Mucosa of gallbladder (tissue), 1 donor: ENCODE results near the gene KMT5C. TPM values are rescaled to one million over a fixed set of nuclear protein-coding genes. Genes with fewer than 3 reads are reported as not detected.

Source experiments
- DNase-seq: peaks from one replicate; pipeline ENCODE4 v3.0.0-alpha.2; 2020; ENCODE audit warnings: low spot score
- total RNA-seq: library from RNA; stranded (reverse); gene quantifications from one replicate; pipeline ENCODE4 v1.2.1, GENCODE V29; 2021
- donor health status: DM: no; HTN: no; CAD: no.

The KMT5C gene
- total RNA-seq, 1 donor from 2014 or later: 24.9 TPM

DNA sequence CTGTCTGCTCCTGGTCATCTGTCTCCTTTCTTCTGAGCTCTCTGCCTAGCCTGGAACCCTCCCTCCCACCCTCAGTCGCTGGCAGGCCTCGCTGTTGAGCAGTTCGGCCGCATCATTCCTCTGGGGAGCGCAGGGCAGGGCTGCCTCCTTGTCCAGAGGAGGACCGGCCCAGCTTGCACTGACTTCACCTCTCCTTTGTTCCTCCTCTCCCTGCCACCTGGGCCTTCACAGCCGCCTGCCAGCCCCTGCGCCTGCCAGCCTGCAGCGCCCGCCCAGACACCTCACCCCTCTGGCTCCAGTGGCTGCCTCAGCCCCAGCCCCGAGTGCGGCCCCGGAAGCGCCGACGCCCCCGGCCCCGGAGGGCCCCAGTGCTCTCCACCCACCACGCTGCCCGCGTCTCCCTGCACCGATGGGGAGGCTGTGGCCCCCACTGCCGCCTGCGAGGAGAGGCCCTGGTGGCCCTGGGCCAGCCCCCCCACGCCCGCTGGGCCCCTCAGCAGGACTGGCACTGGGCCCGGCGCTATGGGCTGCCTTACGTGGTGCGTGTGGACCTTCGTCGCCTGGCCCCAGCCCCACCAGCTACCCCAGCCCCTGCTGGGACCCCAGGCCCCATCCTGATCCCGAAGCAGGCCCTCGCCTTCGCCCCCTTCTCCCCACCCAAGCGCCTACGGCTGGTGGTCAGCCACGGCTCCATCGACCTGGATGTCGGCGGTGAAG lies 7.2 kb downstream of the KMT5C start:
- no peak for DNase-seq

DNA sequence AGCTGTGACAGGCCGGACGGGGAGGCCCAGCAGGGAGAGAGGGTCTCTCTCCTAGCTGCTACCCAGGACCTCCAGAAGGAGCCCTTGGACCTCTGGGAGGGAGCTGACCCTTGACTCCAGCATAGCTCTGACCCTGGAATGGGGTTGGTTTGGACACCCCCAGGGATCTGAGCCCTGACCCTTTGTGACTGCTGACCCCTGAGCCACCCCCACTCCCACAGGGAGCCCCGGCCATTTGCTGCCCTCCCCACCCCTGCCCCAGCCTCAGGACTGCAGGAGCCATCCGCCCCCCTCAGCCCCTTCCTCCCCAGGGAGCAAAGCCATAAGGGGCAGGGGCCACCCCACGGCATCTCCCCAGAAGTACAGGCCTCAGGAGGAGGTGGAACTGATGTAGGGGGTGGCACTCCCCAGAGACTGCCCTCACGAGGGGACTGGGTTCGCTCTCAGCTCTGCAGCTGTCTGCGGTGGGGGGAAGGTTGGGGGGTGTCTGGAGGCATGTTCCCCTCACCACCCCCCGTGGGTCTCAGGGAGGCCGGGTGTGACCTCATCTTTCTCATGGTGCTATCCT lies 7.8 kb downstream of the KMT5C start:
- DNase-seq: no peak

DNA sequence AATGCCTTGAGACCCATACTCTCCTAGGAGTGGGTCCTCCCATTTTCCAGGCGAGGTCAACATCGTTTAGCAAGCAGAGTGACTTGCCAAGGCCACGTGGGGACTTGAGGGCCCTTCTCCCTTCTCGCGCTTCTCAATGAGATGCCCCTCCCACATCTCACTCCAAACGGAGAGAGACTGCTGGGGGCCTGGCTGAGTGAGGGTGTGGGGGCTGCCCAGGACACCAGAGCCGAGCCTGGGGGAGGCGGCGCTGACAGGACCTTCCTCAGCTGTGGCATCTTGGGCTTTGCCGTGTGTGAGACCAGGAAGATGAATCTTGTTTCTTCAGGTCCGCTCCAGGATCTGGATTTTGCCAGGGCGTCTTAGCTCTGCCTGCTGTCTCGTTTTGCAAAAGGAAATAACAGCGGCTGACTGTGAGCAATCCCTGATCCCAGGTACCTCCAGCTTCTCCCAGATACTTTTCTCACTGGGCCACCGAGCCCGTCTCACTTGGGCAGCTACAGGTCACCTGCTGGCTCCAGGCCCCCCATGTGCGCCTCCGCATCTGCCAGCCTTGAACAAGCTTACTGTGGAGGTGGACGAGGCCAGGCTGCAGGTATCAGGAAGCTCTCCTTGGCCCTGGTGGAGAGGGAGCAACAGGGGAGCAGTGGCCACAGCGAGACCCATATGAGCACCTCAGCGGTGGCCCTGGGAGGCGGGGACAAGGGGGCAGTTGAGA lies 8.8 kb downstream of the KMT5C start:
- no peak for DNase-seq

DNA sequence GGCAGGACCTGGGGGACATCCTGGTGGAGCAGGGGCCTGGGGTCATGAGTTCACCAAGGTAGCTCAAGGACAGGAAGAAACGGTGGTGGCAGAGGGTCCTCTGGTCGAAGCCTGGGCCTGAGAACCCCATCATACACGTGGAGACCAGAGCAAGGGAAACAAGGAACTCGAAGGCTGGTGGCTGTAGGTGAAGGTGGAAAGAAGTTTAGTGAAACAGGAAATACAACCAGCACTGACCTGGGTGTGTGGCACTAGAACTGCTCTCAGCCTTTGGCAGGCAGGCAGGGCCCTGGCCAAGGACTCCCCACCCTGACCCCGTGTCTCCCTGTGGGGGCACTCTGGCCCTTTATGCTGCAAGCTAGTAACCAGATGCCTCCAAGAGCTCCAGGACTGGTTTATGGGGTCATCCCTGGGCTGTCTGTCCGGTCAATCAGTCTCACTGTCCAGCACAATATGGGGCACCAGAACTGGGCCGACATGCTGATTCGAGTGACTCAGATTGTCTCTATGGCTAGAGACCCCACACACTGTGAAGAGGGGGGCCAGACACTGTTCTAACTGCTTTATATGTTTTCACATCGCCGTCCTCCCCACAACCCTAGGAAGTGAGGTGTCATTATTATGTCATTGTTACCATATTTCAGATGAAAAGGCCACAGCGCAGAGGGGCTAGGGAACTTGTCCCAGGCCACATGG lies 11.1 kb downstream of the KMT5C start:
- DNase-seq: no peak

DNA sequence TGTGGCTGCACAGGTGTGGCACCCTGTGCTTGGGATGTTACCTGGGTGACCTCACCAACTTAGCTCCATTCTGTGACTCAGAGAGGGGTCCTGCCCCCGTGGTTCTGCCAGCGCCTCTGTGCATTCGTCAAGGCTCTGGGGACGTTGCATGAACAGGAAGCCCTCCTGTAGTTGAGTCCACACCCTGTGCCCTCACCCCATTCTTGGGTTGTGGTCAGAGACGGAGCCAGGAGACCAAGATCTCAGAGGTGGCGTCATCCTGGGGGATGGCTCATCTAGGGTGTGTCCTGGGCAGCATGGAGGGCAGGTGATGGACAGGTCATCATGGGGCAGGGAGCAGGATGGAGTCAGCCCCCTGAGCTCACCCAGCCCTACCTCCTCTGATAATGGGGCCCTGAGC lies 12.4 kb downstream of the KMT5C start:
- DNase-seq: no peak

DNA sequence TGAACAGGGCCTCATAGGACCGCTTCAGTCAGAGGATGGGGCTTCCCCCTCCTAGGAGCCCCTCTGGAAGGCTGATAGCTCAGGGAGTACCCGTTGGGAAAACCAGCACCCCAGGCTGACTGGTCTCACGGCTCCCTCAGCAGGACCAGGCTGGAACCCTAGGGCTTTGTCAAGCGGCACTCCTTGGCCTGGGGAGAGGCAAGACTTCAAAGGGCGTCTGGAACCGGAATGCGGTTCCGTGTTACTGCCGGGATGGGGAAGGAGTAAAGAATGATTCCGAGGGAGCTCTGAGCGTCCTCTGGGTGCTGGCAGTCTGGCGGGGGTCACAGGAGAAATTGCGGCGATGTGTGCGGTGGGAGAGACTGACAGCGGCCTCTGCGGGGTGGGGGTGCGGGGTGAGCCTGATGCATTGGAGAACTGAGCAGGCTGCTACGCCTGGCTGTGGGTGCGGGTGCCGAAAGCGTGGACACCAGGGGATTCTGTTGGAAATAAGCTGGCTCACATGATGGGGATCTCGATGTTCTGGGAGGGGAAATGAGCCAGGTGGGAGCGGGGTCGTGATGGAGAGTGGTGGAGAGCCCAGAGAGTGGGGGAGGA lies 13.0 kb downstream of the KMT5C start:
- DNase-seq: no peak

DNA sequence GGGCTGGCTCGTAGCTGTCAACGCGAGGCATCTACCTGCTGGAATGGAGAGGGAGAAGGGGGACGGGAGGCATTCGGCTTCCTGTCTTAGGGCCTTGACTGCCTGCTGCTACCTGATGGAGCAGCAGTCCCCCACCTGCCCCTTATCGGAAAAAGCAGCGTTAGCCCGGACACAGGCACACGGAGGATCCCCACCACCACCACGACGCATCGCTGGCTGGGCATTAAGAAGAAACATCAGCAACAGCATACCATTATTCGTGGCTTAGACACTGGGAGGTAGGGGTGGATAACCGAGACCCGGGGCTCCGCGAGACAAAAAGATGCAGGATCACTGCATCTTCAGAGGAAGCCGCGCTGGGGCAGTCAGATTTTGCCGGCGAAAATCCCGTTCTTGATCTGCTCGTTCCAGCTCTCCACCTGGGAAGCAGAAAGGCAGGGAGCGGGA lies 13.7 kb downstream of the KMT5C start:
- no peak for DNase-seq

DNA sequence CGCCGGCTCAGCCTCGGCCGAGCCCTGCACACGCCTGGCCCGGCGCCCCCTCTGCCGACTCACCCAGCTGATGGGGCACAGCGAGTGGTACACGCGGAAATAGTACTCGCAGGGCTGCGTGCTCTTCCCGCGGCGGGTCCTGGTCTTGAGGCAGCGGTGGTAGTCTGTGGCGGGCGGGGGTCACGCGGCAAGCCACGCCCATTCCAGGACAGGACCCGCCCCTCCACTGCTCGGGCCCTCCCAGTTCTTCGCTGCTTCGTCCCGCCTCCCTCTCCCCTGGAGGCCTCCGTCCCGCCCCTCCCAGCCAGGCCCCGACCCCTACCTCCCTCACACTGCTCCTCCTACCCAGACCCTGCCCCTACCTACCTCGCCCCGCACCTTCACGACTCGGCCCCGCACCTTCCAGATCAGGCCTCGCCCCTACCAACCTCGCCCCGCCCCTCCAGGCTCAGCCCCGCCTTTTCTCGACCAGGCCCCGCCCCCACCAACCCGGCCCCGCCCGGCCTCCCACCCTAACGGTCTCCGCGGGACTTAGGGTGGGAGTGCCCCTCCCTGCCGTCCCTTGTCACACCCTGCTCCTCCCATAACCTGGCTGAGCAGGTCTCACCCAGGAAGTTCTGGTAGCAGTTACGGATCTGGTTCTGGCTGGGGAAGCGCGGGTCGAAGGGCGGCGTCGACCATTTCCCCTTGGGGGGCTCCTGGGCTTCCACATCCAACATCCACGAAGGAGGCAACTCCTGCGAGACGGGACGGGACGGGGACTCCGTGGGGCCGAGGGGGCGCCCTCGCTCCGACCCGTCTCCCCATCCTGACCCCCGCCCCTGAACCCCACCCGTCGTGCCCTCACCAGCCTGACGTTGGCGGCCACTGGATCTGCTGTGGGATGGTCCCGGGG lies 14.4 kb downstream of the KMT5C start:
- peak; percentile 57 for DNase-seq

DNA sequence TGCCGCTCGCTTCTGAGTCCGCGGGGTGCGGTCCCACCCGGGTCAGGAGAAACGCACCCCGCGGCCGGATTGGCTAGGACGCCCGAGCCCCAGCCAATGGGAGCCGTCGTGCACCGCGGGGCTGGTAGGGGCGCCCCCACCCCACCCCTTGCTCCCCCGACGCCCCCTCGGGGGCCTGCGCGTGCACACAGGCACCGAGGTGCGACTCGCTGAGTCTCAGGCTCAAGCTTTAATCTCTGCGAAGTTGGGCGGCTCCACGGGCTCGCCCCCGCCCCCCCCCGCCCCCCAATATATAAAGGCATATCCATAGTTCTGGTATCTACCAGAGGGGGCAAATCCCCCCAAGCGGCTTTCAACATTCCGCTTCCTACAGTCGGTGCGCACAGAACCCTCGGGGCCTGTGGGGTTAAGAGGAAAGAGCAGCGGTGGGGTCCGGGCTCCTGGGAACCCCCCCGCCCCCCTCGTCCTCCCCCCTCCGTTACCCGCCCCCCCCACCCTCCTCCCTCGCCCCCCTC lies 15.1 kb downstream of the KMT5C start, which contains the start of gene COX6B2:
TSS of gene COX6B2 (minus strand) at position 22 of the 515 bp plus-strand sequence. CDS start 198 bp downstream, outside the sequence.
- no peak for DNase-seq

DNA sequence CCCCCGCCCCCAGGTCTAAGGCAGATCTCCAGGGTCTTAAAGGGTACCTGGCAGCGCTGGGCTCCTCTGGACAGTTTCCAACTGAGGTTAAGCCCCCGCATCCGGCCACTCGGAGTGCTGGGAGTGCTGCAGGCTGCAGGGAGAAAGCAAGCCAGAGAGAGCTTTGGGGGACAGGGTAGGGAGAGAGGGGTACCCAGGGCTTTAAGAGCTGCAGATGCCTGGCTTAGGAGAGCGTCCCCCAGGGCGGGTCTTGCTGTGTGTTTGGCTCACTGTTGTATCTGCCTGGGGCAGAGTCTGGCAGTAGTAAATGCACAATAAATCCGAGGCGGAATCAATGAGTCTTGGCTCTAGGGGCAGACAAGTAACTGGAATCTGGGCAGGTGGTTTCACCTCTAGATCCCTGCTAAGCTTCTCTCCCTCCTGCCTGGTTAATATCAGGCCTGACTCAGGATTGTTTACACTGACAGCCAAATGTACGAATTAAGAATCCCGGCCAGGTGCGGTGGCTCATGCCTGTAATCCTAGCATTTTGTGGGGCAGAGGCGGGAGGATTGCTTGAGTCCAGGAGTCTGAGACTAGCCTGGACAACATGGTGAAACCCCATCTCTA lies 15.6 kb downstream of the KMT5C start:
- no peak for DNase-seq

DNA sequence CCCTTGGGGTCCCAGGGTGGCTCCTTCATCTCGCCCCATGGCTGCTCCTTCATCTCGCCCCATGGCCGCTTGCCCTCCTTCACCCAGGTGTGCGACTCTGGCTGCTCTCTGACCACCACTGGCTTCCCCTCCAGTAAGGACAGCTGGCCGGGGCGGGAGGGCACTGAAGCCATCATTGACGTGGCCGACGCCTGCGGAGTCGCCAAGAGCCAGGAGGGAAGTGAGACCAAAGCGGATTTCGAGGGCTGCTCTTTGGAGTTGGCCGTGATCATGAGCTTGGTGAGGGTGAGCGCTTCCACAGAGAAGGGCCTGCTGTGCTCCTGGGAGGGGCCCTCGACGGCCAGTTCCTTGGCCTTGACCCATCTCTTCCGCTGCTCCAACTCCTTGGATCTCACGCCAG lies 18.8 kb downstream of the KMT5C start:
- no peak for DNase-seq

DNA sequence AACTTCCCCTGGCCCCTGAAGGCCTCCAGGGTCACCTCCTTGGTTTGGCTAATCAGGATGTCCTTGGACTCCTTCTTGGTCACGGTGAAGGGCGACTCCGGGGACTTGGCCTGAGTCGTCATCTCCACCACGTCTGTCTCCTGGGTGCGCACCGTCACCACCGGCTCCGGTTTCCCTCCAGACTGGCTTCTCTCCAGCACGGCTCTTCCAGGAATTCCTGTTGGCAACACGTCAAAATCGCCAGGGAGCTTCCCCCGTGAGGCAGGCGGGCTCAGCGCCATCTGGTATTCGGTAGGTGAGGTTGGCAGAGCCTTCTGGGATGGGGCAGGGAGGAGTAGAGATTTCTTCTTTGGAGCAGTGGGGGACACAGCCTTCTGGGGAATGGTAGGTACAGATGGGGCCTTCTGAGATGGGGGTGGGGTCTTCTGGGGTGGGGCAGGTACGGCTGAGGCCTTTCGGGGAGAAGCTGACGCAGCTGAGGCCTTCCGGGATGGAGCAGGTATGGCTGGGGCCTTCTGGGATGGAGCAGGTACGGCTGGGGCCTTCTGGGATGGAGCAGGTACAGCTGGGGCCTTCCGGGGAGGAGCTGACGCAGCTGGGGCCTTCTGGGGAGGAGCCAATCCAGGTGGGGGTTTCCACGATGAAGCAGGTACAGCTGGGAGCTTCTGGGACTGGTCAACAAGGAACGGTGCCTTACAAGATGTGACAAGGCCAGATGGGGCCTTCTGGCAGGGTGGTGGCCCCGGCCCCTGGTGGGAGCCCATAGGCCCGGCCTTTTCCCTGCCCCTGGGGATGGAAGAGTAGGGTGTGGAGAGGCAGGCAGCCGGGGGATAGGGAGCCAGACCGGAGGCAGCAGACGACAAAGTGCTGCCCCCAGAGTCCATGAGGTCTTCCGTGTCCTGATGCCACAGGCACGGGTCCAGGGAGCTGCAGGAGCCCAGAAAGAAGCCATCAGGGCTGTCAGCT lies 19.6 kb downstream of the KMT5C start:
- no peak for DNase-seq

DNA sequence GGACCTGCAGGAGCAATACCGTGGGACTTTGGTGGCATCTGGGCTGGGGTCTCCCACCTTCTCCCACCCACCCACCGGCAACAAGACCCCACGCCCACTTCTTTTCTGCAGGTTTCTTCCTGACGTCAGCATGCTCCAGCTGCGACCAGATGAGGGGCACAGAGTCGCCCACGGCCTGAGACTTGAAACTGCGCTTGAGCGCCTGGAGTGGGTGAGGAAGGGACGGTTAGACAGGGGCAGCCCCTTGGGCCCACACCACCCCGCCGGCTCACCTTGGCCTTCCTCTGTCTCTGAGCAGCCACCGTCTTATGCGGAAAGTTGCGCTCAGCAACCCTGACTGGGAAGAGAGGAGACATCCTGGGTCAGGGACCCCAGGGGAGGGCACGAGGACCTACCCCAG lies 21.2 kb downstream of the KMT5C start:
- DNase-seq: no peak

DNA sequence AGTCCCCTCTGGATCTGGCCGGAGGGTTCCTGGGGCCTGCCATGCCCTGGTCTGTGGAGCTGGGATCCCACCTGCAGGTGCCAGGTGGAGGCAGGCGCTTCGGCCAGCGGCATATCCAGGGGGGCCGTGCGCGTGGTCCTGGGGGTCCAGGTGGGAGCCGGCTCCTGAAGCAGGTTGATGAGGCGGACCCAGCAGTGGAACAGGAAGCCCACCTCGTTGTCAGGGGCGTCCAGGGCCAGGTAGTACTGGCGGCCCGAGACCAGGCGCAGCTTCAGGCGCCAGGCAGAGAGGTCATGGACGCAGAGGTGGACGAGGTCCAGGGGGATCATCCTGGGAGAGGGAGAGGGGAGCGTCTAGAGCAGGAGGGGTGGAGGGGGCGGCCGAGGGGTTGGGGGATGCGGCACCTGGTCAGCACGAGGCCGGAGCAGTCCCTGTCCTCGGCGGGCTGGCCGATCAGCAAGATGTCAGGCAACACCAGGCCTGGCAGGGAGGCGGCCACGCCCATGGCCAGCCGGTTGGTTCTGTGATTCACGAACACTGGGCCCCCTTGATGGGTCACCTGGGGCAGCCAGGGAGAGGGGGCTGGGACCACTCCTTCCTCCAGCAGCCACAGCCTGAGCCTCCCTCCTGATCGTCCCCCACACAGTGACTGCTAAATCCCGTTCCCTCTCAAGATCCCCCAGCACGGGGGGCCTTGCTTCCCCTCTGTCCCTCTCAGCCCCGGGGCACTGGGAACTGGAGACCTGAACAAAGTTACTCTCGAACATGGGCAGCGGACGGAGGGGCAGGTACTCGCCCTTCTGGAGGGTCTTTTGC lies 22.7 kb downstream of the KMT5C start:
- DNase-seq: no peak

DNA sequence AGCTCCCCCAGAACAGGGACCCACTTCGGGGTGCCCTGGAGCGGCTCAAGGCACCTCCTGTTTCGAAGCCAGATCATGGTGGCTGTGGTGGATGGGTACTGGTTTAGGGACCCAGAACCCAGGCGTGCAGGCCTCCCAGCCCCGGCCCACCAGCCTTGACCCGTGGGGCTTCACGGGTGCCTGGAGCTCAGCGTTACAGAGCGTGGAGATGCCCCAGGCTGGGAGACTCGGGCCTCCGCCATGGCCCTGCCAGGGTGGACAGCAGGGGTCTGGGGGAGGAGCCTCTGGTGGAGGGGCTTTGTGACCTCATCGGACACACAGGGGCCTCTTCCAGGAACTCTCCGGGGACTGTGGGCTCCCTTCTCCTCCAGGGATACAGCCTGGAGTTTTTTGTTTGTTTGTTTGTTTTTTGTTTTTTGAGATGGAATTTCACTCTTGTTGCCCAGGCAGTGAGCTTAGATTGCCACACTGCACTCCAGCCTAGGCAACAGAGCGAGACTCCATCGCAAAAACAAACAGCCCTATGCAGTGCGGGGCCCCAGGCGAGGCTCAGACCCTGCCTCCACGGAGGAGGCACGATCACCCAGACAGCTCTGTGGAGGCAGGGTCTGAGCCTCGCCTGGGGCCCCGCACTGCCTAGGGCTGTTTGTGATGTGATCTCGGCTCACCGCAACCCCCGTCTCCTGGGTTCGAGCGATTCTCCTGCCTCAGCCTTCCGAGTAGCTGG lies 23.5 kb downstream of the KMT5C start, which contains the start of gene GARIN5B:
TSS of gene GARIN5B (minus strand) at position 271 of the 727 bp plus-strand sequence. CDS start at position 77, 194 bp downstream.
- DNase-seq: no peak

DNA sequence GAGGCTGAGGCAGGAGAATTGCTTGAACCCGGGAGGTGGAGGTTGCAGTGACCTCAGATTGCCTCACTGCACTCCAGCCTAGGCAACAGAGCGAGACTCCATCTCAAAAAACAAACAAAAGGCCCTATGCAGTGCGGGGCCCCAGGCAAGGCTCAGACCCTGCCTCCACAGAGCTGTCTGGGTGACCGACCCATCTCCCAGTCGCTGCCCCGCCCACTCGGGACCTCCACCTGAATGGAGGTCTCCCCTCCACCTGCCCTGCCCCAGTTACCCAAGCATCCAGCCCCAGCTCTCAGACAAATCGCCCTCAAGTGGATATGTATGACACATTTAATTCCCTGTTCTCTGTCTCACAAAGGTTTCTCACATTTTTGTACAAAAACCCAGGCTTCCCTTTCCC lies 25.6 kb downstream of the KMT5C start:
- DNase-seq: no peak

DNA sequence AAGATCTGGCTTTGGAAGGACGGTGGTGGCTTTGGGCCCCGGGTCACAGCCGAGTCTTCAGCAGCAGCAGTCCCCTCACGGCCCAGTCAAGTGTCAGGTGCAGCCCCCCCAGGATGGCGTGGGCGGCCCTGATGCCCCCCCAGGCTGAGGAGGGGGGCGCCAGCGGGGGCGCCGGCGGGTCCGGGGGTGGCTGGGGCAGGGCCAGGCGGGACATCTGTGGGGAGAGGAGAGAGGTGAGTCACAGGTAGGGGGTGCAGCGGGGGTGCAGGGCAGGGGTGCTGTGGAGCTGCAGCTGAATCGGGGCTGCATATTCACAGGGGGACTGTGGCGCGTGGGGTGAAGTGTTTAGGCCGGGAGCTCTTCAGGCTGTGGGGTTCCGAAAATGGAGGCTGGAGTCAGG lies 26.3 kb downstream of the KMT5C start:
- no peak for DNase-seq
